ENCODE measurements around the gene FER. TPM values are rescaled to one million over a fixed set of nuclear protein-coding genes. Genes with fewer than 3 reads are reported as not detected.

Gene FER
- total and polyA plus RNA-seq, 2 of the 13 experiments (the other 11 are each of a cell fraction or from before 2014, with no cell fraction given), result 7.9 to 29.0 TPM

DNA sequence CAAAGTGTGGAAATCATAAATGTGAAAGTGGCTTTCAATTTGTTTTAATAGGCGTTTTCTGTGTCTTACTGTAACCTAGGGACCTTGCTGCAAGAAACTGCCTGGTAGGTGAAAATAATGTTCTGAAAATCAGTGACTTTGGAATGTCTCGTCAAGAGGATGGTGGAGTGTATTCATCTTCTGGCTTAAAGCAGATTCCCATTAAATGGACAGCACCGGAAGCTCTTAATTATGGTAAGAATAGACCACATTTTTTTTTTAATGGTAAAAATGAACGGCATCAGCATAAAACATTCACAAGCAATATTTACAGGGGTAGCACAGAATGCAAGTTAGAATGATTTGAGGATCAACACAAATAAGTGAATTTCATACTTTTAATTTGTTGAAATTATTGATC, 433.0 kb downstream of the FER start:
- H3K4me1 ChIP-seq (ENCODE audit: insufficient read depth, low read length), result no peaks in the 10 kb centered on the region
- FAIRE-seq (no peak), ATAC-seq (no peak), DNase-seq (ENCODE audit: low spot score) (no peak)
- H3K27ac ChIP-seq (ENCODE audit: extremely low read length, insufficient read depth, low read length), result no peak overlapping the region
- H3K4me3 ChIP-seq (replicated peaks in 1 of 3; ENCODE audit: insufficient read depth in 1 of 3, low read depth in 2 of 3, low read length in 3 of 3), result no peak overlapping the region
- H3K36me3 ChIP-seq (replicated peaks in 1 of 2; ENCODE audit: control insufficient read depth in 1 of 2, insufficient read depth in 2 of 2, low read length in 2 of 2), result peaks cover 0 to 1% of the 10 kb centered on the region in 2 experiments; a peak in 1 of 5 replicates
- no peaks in the 10 kb centered on the region for H3K27me3 ChIP-seq (ENCODE audit: control insufficient read depth in 1 of 2, insufficient read depth in 2 of 2, low read length in 2 of 2)
- ChIA-PET CTCF (ENCODE audit: low intra/inter-chr PET ratio, low total read pairs) (no interaction called here), POLR2A (no interaction called here)
- in situ Hi-C loops (cut with HindIII; ENCODE audit: extremely low pct_ligation_motif_present, low pct_unique_long_range_greater_than_20kb), result no loop called here
- no peak overlapping the region for H2AFZ ChIP-seq (ENCODE audit: low read length)
- H3K9ac ChIP-seq (ENCODE audit: insufficient read depth, low read depth, low read length), result no peak overlapping the region
- no peak overlapping the region for H3K4me2 ChIP-seq (ENCODE audit: low read depth, low read length)
- no peaks in the 10 kb centered on the region for H3K79me2 ChIP-seq (ENCODE audit: insufficient read depth, low read length)
- H3K9me3 ChIP-seq (ENCODE audit: low read length), result no peaks in the 10 kb centered on the region
- TF ChIP-seq ZFP82 (CRISPR knock-in tag; IDR thresholded peaks at IDR 0.05; ENCODE audit: borderline replicate concordance), result no peak
- no peak for TF ChIP-seq ZNF605 (CRISPR knock-in tag; IDR thresholded peaks at IDR 0.05)
- TF ChIP-seq NCOA2 (CRISPR knock-in tag; IDR thresholded peaks at IDR 0.05), result no peak
- TF ChIP-seq ZNF839 (CRISPR knock-in tag; IDR thresholded peaks at IDR 0.05; ENCODE audit: borderline replicate concordance), result no peak
- TF ChIP-seq CREM (IDR thresholded peaks at IDR 0.05), result no peak
- TF ChIP-seq CREM (CRISPR knock-in tag; IDR thresholded peaks at IDR 0.05), result no peak
- no TSS peak for BruUV-seq (replicated peaks)
- 99% methylated on average over 4 of the region's 4 CpGs for WGBS (ENCODE audit: low lambda C conversion rate)
- no peaks in the 10 kb centered on the region for H4K20me1 ChIP-seq (ENCODE audit: insufficient read depth, low read length)
- intact Hi-C loops (cut with micrococcal nuclease; ENCODE audit: unreplicated experiment), result no loop called here

- ChIA-PET CTCF (ENCODE audit: low intra/inter-chr PET ratio, low total read pairs) (no interaction called here), POLR2A (no interaction called here)
- H3K27me3 ChIP-seq (ENCODE audit: control insufficient read depth in 1 of 2, insufficient read depth in 2 of 2, low read length in 2 of 2), result no peaks in the 10 kb centered on the region
- FAIRE-seq, result no peak
- no peak overlapping the region for H3K27ac ChIP-seq (ENCODE audit: extremely low read length, insufficient read depth, low read length)
- intact Hi-C loops (cut with micrococcal nuclease; ENCODE audit: unreplicated experiment) (no loop called here), in situ Hi-C loops (cut with HindIII; ENCODE audit: extremely low pct_ligation_motif_present, low pct_unique_long_range_greater_than_20kb) (no loop called here)
- H3K79me2 ChIP-seq (ENCODE audit: insufficient read depth, low read length), result no peaks in the 10 kb centered on the region
- no peak overlapping the region for H2AFZ ChIP-seq (ENCODE audit: low read length)
- no peak overlapping the region for H3K4me3 ChIP-seq (replicated peaks in 1 of 3; ENCODE audit: insufficient read depth in 1 of 3, low read depth in 2 of 3, low read length in 3 of 3)
- DNase-seq (ENCODE audit: low spot score), result no peak
- no peaks in the 10 kb centered on the region for H4K20me1 ChIP-seq (ENCODE audit: insufficient read depth, low read length)
- no peak overlapping the region for H3K9ac ChIP-seq (ENCODE audit: insufficient read depth, low read depth, low read length)
- no peak for ATAC-seq
- 83% methylated on average over 3 of the region's 3 CpGs for WGBS (ENCODE audit: low lambda C conversion rate)
- H3K36me3 ChIP-seq (replicated peaks in 1 of 2; ENCODE audit: control insufficient read depth in 1 of 2, insufficient read depth in 2 of 2, low read length in 2 of 2), result peaks cover 2 to 23% of the 10 kb centered on the region in 2 experiments; a peak in 3 of 5 replicates
- H3K4me2 ChIP-seq (ENCODE audit: low read depth, low read length), result no peak overlapping the region
- H3K4me1 ChIP-seq (ENCODE audit: insufficient read depth, low read length), result no peaks in the 10 kb centered on the region
- BruUV-seq (replicated peaks), result no TSS peak
- no peaks in the 10 kb centered on the region for H3K9me3 ChIP-seq (ENCODE audit: low read length)
- TF ChIP-seq MAFF (IDR thresholded peaks at IDR 0.05; ENCODE audit: low read depth, low read length), result no peak
- TF ChIP-seq, protein P1, sequence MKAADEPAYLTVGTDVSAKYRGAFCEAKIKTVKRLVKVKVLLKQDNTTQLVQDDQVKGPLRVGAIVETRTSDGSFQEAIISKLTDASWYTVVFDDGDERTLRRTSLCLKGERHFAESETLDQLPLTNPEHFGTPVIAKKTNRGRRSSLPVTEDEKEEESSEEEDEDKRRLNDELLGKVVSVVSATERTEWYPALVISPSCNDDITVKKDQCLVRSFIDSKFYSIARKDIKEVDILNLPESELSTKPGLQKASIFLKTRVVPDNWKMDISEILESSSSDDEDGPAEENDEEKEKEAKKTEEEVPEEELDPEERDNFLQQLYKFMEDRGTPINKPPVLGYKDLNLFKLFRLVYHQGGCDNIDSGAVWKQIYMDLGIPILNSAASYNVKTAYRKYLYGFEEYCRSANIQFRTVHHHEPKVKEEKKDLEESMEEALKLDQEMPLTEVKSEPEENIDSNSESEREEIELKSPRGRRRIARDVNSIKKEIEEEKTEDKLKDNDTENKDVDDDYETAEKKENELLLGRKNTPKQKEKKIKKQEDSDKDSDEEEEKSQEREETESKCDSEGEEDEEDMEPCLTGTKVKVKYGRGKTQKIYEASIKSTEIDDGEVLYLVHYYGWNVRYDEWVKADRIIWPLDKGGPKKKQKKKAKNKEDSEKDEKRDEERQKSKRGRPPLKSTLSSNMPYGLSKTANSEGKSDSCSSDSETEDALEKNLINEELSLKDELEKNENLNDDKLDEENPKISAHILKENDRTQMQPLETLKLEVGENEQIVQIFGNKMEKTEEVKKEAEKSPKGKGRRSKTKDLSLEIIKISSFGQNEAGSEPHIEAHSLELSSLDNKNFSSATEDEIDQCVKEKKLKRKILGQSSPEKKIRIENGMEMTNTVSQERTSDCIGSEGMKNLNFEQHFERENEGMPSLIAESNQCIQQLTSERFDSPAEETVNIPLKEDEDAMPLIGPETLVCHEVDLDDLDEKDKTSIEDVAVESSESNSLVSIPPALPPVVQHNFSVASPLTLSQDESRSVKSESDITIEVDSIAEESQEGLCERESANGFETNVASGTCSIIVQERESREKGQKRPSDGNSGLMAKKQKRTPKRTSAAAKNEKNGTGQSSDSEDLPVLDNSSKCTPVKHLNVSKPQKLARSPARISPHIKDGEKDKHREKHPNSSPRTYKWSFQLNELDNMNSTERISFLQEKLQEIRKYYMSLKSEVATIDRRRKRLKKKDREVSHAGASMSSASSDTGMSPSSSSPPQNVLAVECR (CRISPR knock-in tag; IDR thresholded peaks at IDR 0.05; ENCODE audit: borderline replicate concordance), result no peak
- TF ChIP-seq NRL (CRISPR knock-in tag; IDR thresholded peaks at IDR 0.05; ENCODE audit: borderline replicate concordance), result no peak
- no peak for TF ChIP-seq DDIT3 (CRISPR knock-in tag; IDR thresholded peaks at IDR 0.05)
- TF ChIP-seq ZKSCAN1 (IDR thresholded peaks at IDR 0.05; ENCODE audit: low read length), result no peak
- TF ChIP-seq ELF4 (CRISPR knock-in tag; IDR thresholded peaks at IDR 0.05; ENCODE audit: borderline replicate concordance), result no peak
- TF ChIP-seq POLR2G (IDR thresholded peaks at IDR 0.05; ENCODE audit: low read depth, low read length), result no peak
- TF ChIP-seq, protein P2, sequence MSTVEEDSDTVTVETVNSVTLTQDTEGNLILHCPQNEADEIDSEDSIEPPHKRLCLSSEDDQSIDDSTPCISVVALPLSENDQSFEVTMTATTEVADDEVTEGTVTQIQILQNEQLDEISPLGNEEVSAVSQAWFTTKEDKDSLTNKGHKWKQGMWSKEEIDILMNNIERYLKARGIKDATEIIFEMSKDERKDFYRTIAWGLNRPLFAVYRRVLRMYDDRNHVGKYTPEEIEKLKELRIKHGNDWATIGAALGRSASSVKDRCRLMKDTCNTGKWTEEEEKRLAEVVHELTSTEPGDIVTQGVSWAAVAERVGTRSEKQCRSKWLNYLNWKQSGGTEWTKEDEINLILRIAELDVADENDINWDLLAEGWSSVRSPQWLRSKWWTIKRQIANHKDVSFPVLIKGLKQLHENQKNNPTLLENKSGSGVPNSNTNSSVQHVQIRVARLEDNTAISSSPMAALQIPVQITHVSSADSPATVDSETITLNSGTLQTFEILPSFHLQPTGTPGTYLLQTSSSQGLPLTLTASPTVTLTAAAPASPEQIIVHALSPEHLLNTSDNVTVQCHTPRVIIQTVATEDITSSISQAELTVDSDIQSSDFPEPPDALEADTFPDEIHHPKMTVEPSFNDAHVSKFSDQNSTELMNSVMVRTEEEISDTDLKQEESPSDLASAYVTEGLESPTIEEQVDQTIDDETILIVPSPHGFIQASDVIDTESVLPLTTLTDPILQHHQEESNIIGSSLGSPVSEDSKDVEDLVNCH (CRISPR knock-in tag; IDR thresholded peaks at IDR 0.05), result no peak
These were observed 439.1 kb downstream of the FER start for GRCh38 chr5:109186759-109187158.

Data from HepG2 (cell line).